HL-60/S4 treated with retinoic acid at 250 ng/mL for 4 days and 3 days (cell line): ENCODE results near the gene XRN2.
"Not testable (repeated sequence)": the region's sequence is repeated elsewhere in the genome, so short reads cannot be mapped to it uniquely, and the experiment has no call there.

ENCODE experiments used
- in situ Hi-C: fragments of 300-500 bp; cut with MboI; formaldehyde crosslinking; loops from 2 replicates; pipeline ENCODE4 v1.7.0; 2022; ENCODE audit warnings: low sequenced_read_pairs

The XRN2 gene

DNA sequence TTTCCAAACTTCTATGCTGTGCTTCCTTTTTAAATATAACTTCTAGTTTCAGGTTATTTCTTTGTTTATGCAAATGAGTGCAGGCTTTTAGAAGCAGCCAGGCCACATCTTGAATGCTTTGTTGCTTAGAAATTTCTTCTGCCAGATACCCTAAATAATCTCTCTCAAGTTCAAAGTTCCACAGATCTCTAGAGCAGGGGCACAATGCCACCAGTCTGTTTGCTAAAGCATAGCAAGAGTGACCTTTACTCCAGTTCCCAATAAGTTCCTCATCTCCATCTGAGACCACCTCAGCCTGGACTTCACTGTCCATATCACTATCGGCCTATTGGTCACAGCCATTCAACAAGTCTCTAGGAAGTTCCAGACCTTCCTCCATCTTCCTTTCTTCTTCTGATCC lies 120.6 kb downstream of the XRN2 start:
- in situ Hi-C loops: not testable (repeated sequence)

DNA sequence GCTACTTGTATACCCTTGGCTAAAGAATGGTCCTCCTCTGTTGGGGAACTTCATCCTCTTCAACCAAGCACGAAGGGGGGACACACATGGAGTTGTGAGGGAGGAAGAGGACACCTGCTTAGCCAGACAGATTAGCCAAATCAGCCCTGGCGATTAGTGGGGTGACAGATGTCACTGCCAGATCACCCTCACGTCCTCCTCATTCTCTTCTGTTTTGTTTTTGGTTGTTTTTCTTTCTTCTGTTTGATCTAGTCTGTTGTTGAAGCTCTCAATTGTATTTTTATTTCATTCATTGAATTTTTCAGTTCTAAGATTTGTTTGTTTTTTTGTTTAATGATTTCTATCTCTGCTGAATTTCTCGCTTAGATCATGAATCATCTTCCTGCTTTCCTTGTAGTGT lies 121.7 kb downstream of the XRN2 start:
- in situ Hi-C loops: no loop called here

DNA sequence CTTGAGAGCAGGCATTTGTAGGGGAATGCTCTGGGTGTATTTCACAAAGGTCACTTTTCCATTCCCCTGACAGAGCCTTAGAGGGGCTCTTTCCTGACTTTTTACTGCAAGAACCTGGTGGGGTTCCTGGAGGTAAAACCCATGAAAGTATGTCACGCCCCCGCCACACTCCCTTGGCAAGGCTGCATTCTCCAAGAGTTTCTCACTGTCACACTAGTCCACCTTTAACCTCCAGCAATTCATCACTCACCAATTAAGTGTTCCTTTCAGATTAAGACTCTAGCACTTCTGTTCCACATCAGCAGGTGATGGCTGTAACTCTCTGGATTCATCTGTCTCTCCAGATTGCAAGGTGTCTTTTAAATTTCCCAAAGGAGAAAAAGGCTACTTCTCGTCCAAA lies 126.9 kb downstream of the XRN2 start:
- in situ Hi-C loops: no loop called here

DNA sequence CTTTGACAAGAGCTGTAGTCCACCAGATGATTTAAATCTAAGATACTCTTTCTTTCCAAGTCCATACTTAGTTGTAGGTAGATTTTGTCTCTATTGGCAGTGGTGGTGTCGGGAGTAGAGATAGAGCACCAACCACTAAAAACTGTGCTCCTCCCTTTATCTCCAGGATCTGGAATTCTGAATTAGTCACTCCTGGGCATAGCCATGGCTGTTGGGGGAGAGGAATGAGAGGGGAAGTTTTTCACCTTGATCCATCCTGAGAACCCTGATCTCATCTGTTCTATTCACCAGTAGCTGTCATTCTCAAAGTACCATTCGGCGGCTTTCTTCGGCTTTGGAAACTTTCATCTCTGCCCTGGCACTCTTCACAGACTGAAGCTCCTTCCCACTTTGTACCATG lies 129.8 kb downstream of the XRN2 start:
- in situ Hi-C loops: no loop called here

DNA sequence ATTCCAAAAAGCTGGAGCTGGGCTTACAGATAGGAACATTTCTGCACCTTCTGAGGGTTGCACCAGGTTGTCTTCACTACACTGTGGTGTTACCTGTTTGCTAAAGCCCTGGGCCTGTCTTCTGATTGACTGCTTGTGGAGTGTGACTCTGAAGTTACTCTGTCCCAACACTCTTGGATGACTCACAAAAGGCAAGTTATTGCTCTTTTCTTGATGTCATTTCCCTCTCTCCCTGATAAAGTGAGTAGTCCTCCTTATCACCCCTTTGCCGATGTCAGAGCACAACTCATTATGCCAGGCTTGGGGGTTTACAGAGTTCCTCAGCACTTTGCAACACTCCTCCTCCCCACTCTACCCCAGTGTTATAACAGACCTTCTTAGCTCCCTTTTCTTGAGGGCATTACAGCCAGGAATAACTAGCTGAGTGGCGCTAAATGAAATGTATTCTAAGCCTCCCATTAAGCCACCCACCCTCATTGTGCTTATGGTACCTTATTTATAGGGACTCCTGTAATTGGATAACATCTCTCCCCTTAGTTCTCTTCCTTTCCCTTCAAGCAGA lies 130.3 kb downstream of the XRN2 start:
- in situ Hi-C loops: no loop called here

DNA sequence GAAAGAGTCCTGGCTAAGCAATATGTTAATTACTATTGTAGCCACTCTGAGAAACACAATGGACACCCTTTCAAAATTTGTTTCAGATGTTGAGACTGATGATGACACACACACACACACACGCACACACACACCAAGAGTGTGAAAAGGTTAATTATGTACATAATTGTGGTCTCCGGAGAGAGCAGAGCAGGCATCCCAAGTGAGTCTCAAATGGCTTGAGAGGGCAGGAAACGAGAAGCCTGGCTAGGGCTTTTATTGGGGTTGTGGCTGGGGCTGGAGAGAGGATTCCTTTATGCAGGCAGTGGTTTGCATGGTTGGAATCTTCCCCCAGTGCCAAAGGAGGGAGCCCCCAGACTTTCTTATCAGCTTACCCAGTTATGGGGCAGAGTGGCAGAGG lies 132.4 kb downstream of the XRN2 start:
- in situ Hi-C loops: no loop called here

DNA sequence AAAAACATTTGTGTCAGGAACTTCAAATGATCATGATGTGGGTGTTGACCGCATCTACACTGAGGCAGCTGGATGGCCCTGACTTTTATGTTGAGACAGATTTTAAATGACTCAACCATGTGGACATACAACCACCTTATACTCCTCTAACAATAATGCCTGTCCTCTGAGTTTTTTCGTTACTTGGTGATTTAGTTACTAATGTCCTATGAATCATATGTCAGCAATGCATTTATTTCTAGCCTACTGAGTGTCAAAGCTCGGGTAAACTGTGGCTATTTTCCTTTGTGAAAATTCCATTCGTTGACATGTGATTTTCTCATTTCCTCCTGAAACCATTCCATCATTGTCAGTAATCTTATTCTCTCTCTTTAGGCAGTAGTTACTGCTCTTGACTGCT lies 133.1 kb downstream of the XRN2 start:
- in situ Hi-C loops: no loop called here

DNA sequence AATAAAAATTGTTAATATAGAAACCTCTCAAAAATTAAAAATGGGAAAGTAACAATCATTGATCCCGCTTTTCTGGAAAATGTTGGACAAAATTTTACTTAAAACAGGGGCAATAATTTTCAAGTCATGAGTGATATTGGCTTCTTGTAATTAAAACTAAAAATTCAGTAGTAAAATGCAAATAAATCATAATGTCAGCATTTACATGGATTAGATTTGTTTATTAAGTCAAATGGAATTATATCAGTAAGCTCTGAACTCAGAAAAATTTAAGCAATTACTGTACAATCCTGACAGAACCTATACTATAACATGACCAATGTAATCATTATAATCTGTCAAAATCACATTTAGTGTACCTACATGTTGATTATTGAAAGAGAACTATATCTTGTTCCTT lies 134.1 kb downstream of the XRN2 start:
- in situ Hi-C loops: no loop called here

DNA sequence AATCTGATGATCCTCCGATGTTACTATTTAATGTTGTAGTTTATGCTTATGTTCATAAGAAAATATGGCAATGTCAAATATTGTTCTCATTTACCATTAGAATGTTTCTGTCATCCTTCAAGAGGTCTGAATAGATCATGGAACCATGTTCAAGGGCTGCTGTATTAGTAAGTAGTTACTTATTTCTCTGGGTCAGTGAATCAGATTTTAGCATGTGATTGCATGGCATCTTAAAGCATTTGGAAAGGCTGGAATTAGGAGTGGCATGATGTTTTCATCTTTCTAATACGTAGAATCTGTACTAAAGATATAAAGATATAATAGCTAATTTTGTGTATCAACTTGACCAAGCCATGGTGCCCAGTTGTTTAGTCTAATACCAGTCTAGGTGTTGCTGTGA lies 134.7 kb downstream of the XRN2 start:
- in situ Hi-C loops: no loop called here
